Cardiac muscle cell (in vitro differentiated cells and primary cell): Measurements from ENCODE around the gene CLMN. TPM values are rescaled to one million over a fixed set of nuclear protein-coding genes. Genes with fewer than 3 reads are reported as not detected.

Experiments used
- DNase-seq, 2 donors: peaks; one replicate each; pipeline versions ENCODE4 v3.0.0 to v3.0.0-alpha.2; 2010 to 2017; ENCODE audit warnings: low read depth in 1 of 2, low spot score in 1 of 2
- H3K27ac ChIP-seq: fragments of 200-600 bp; sonication (generic); 2 replicates; pipeline ENCODE4 v1.5.1; 2016
- H3K27me3 ChIP-seq: fragments of 200-600 bp; sonication (generic); 2 replicates; pipeline ENCODE4 v1.6.0; 2016; ENCODE audit warnings: control low read depth
- H3K36me3 ChIP-seq: fragments of 200-600 bp; sonication (generic); 2 replicates; pipeline ENCODE4 v1.5.1; 2016; ENCODE audit warnings: control low read depth
- H3K4me1 ChIP-seq: fragments of 200-600 bp; sonication (generic); 2 replicates; pipeline ENCODE4 v1.8.1; 2017; ENCODE audit warnings: low read depth, mild to moderate bottlenecking, mixed run types
- H3K4me3 ChIP-seq: fragments of 200-600 bp; sonication (generic); 2 replicates; pipeline ENCODE4 v1.5.1; 2016; ENCODE audit warnings: mild to moderate bottlenecking
- H3K9me3 ChIP-seq: fragments of 200-600 bp; sonication (generic); 2 replicates; pipeline ENCODE4 v1.5.1; 2017; ENCODE audit warnings: low read depth, mild to moderate bottlenecking, control low read depth
- CTCF ChIP-seq: IDR thresholded peaks from 2 replicates; pipeline ENCODE4 v1.5.1; 2012; ENCODE audit warnings: low read depth, mild to moderate bottlenecking, low read length
- polyA plus RNA-seq: library from polyadenylated mRNA; unstranded; fragments of >200 nt; fragmentation: Nextera tagmentation; extraction: Ambion mirVana; gene quantifications from 2 replicates; pipeline ENCODE4 v1.2.1, GENCODE V29; 2016
- total RNA-seq: library from RNA; depleted of rRNA; stranded (reverse); fragments of >200 nt; gene quantifications from 2 replicates; pipeline ENCODE4 v1.2.3, GENCODE V29; 2016

CLMN gene
- total and polyA plus RNA-seq, 2 experiments from 2014 or later: 0.98 to 1.3 TPM

DNA sequence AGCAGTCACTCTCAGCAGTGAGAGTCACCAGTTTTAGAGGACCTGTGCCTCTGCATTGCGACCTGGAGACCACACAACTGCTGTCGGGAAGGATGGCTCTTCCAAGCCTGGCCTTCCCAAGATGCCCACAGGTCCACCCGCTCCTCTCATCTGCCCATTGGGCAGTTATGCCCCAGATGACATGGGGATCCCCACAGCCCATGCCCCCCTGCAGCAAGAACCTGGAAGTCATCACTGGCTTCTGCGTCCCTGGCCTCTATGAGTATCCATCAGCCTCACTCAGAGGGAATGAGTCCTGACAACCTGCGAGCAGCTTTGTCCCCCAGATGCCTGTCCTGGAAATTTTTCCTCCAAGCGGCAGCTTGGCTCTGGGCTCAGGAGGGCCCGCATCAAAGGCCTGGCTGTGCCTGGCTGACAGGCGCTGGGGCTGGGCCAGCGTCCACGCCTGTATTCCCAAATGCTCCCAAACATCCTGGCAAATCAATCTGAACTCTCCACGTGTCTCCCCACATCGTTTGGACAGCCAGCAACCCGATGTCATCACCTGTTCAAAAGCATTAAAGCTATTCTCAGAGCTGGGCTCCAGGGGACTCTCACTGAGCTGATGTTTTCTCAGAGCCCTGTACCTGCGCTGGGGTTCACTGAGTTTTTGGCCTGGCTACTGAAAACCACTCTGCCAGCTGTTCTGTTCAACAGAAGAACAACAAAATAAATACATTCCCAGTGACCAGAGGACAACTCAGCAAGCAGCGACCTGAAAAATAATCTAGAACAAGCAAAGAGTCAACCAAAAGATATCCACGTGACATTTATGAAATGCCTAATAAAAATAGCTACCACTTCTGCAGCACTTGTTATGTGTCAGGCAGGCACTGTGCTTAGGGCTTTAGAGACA, 57.8 kb downstream of the CLMN start:
- Histone ChIP-seq H3K36me3 (no peaks in the 10 kb centered on the region), H3K4me1 (peaks cover 19% of the 10 kb centered on the region), H3K4me3 (no peak overlapping the region), H3K27me3 (no peaks in the 10 kb centered on the region), H3K9me3 (no peaks in the 10 kb centered on the region), H3K27ac (no peak overlapping the region)
- TF ChIP-seq CTCF: no peak
- DNase-seq: peak in 1 of 2 donors; percentile 23

- no peaks in the 10 kb centered on the region for H3K9me3 ChIP-seq
- H3K36me3 ChIP-seq: no peaks in the 10 kb centered on the region
- no peak for TF ChIP-seq CTCF
- no peak overlapping the region for H3K4me3 ChIP-seq
- peaks cover 23% of the 10 kb centered on the region for H3K4me1 ChIP-seq
- peak; percentile 26 to 63 for DNase-seq
- H3K27ac ChIP-seq: no peak overlapping the region
- H3K27me3 ChIP-seq: no peaks in the 10 kb centered on the region
These were observed 59.0 kb downstream of the CLMN start for GRCh38 chr14:95260537-95261361.

DNA sequence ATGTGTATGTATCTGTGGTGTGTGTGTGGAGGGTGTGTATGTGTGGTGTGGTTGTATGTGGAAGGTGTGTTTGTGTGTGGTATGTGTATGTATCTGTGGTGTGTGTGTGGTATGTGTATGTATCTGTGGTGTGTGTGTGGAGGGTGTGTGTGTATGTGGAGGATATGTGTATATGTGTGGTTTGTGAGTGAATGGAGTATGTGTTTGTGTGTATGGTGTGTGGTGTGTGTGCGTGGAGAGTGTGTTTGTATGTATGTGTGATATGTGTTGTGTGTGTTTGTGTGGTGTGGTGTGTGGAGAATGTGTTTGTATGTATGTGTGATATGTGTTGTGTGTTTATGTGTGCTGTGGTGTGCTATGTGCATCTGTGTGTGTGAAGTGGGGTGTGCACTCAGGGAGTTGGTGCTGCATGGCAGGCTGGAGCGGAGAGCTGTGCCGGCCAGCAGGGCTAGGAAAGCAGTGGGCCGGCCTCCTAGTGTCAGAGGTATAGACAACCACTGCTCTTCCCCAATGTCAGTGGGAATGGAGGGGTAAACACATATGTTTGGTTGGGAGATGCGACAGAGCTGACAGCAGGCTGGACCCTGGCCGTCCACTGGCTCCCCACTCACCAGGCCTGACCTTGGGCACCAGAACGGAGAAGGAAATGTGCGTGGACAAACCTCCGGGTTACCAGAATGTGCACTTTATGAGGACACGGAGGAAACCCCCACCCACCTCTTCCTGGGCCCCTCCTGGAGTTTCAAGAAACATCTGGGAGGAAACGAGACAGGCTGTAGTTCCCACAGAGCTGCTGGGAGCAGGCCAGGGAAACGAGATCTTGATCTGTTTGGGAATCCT, 60.7 kb downstream of the CLMN start:
- Histone ChIP-seq H3K27me3 (no peaks in the 10 kb centered on the region), H3K36me3 (no peaks in the 10 kb centered on the region), H3K9me3 (no peaks in the 10 kb centered on the region), H3K27ac (no peak overlapping the region), H3K4me1 (peaks cover 24% of the 10 kb centered on the region), H3K4me3 (no peak overlapping the region)
- peak in 1 of 2 donors; percentile 24 for DNase-seq
- no peak for TF ChIP-seq CTCF

- Histone ChIP-seq H3K27ac (no peak overlapping the region), H3K36me3 (no peaks in the 10 kb centered on the region), H3K4me1 (peaks cover 24% of the 10 kb centered on the region), H3K9me3 (no peaks in the 10 kb centered on the region), H3K4me3 (no peak overlapping the region), H3K27me3 (no peaks in the 10 kb centered on the region)
- DNase-seq: no peak
- TF ChIP-seq CTCF: no peak
These were observed 61.6 kb downstream of the CLMN start for GRCh38 chr14:95258156-95258555.

DNA sequence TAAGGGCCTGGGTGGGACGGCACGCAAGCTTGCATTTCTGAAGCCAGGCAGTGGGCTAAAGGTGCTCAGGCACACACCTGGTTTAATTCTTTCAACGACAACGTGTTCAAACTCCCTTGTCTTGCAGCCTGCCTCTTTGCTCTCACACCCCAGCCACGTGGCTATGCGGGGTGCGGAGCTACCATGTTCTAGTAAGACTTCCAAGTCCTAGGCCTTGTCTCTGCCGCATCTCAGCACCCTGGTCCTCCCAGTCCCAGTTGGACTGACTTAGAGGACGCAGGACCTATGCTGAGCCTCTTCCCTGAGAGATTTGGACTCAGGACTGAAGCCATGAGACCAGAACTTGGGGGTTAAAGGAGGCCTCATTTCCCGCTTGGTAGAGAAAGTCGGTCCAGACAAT, 62.2 kb downstream of the CLMN start:
- H3K36me3 ChIP-seq: no peaks in the 10 kb centered on the region
- H3K9me3 ChIP-seq: no peaks in the 10 kb centered on the region
- no peak overlapping the region for H3K27ac ChIP-seq
- peaks cover 24% of the 10 kb centered on the region for H3K4me1 ChIP-seq
- DNase-seq: no peak
- peaks cover 3% of the 10 kb centered on the region for H3K27me3 ChIP-seq
- no peak overlapping the region for H3K4me3 ChIP-seq
- no peak for TF ChIP-seq CTCF
